ENCODE results near the gene CREM. TPM values are rescaled to one million over a fixed set of nuclear protein-coding genes. Genes with fewer than 3 reads are reported as not detected.

CREM gene
- 39.7 and 47.4 TPM in 2 replicates for total RNA-seq

DNA sequence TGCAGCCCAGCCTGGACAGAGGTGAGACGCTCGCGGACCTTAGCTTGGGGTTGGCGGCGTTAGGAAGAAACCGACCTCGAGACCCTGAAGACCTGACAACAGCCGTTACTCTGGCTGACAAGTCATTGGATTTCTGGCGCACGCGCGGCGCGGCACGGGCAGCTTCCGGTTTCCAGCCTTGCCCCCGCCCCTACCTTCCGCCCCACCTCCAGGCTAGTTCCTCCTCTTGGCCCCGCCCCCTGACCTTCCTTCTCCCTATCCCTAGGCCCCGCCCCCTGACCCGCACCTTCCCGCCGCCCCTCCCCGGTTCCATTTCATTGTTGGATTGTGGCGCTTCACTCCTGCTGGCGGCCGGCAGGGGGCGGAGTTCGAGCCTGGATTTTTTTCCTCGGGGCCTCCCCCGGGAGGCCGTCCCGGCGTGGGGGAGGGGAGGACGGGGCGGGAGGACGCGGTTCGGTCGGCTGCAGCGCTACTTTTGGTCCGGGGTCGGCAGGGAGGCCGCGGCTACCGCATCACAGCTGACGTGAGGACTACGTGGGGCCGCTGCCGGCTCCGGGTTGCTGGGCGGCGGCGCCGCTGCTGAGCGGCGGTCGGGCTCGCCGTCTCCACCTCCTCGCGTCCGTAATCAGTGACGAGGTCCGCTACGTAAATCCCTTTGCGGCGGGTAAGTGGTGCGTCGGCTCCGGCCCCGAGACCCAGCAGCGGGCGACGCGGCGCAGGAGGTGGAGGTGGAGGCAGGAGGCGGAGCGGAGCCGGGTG, at the start of gene CREM:
CREM (plus strand) TSS at position 317 of the 759 bp plus-strand sequence. CDS start 10,990 bp downstream, outside the sequence.

DNA sequence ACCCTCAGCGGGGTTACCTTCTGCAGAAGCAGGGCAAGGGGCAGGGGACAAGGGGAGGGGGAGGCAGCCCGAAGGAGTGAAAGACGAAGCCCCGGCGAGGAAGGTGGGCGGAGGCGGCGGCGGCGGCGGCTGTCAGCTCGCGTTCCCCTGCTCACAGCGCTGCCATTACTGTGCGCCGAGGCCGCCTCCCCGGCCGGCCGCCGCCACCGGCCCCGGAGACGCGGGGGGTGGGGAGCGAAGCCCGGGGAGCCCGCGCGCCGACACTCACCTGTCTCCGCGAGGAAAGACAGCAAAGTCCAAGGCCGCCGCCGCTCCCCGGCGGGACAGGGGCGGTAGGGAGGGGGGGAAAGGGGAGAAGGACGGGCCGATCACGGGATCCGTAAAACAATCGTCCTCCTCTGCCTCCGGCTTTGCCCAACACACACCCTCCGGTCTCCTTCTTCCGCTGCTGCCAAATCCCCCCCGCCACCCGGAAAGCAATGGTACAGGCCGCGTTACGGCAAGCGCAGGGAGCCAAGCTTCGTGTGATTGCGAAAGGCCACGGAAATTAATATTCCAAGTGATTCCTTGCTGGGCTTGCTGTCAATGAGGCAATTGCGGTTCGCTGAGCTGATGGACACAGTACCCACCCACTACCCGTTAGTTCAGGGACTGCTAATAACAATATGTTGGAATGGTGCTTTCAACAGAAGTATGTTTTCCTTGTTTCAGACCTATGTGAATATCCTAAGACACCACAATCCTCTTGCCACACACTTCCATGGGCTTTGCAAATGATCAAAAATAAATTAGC, 36.3 kb upstream of the CREM start, which contains the start of gene CUL2:
CUL2 (minus strand) TSS at position 180 of the 793 bp plus-strand sequence. CDS start 19,024 bp downstream, outside the sequence.

Other genes with a start within 250 kb of the CREM start
- gene CUL2, start 36.5 kb upstream of the CREM start, total RNA-seq: 27.7 and 32.8 TPM in 2 replicates
- gene CCNY, start 209.7 kb downstream of the CREM start, total RNA-seq: 79.9 and 113 TPM in 2 replicates